ENCODE data around the gene ERCC4.

ERCC4 gene

GRCh38 chr16:13912891-13913290 lies 7.1 kb upstream of the ERCC4 start:
- DNase-seq (ENCODE audit: extremely low spot score), result no peak
- TF ChIP-seq NFRKB (IDR thresholded peaks at IDR 0.05), result no peak
- TF ChIP-seq FOXK2 (IDR thresholded peaks at IDR 0.05), result no peak
- ChIA-PET POLR2A (no interaction called here), CTCF (no interaction called here)

GRCh38 chr16:13913374-13914292 lies 6.3 kb upstream of the ERCC4 start:
- no peak for DNase-seq (ENCODE audit: extremely low spot score)
- ChIA-PET POLR2A (no interaction called here), CTCF (no interaction called here)
- TF ChIP-seq SP1 (IDR thresholded peaks at IDR 0.05), result no peak
- TF ChIP-seq FOXM1 (IDR thresholded peaks at IDR 0.05; ENCODE audit: borderline replicate concordance), result no peak
- no peak for TF ChIP-seq ARNT (IDR thresholded peaks at IDR 0.05)
- no peak for TF ChIP-seq FOXK2 (IDR thresholded peaks at IDR 0.05)
- TF ChIP-seq LEF1 (IDR thresholded peaks at IDR 0.05; ENCODE audit: borderline replicate concordance), result no peak
- TF ChIP-seq ZNF384 (IDR thresholded peaks at IDR 0.05), result no peak
- TF ChIP-seq L3MBTL2 (conservative IDR thresholded peaks at IDR 0.05), result no peak
- no peak for TF ChIP-seq NFRKB (IDR thresholded peaks at IDR 0.05)
- no peak for TF ChIP-seq ELF4 (IDR thresholded peaks at IDR 0.05)
- no peak for TF ChIP-seq PKNOX1 (IDR thresholded peaks at IDR 0.05)
- TF ChIP-seq SUZ12 (IDR thresholded peaks at IDR 0.05), result no peak
- no peak for TF ChIP-seq TARDBP (IDR thresholded peaks at IDR 0.05)
- TF ChIP-seq CTBP1 (IDR thresholded peaks at IDR 0.05; ENCODE audit: borderline replicate concordance), result no peak

GRCh38 chr16:13915033-13915635 lies 4.8 kb upstream of the ERCC4 start:
- TF ChIP-seq FOXK2 (IDR thresholded peaks at IDR 0.05), result no peak
- no peak for TF ChIP-seq SUZ12 (IDR thresholded peaks at IDR 0.05)
- no peak for TF ChIP-seq BHLHE40 (IDR thresholded peaks at IDR 0.05; ENCODE audit: borderline replicate concordance)
- no peak for TF ChIP-seq SP1 (IDR thresholded peaks at IDR 0.05)
- no peak for TF ChIP-seq ZNF384 (IDR thresholded peaks at IDR 0.05)
- no peak for TF ChIP-seq FOXA1 (IDR thresholded peaks at IDR 0.05)
- TF ChIP-seq ELF4 (IDR thresholded peaks at IDR 0.05), result no peak
- TF ChIP-seq FOXM1 (IDR thresholded peaks at IDR 0.05; ENCODE audit: borderline replicate concordance), result no peak
- no peak for TF ChIP-seq CTBP1 (IDR thresholded peaks at IDR 0.05; ENCODE audit: borderline replicate concordance)
- TF ChIP-seq L3MBTL2 (conservative IDR thresholded peaks at IDR 0.05), result no peak
- no peak for TF ChIP-seq TARDBP (IDR thresholded peaks at IDR 0.05)
- no peak for DNase-seq (ENCODE audit: extremely low spot score)
- CTCF ChIA-PET, result no interaction called here
- POLR2A ChIA-PET, result no interaction called here

DNA sequence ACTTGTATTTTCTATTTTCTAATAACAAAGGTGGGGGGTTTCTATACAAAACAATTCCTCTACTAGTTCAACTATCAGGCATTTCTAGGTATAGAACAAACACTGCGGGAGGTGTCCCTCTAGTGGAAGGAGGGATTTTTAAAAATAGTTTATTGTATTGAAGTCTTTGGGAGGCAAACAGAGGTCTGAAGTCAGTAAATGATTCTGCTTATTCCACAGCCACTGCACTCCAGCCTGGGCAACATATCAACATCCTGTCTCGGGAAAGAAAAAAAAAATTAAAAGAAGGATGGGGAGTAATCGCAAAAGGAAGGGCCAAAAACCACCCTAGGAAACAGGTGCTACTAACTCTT lies 648 bp upstream of the ERCC4 start:
- TF ChIP-seq L3MBTL2 (conservative IDR thresholded peaks at IDR 0.05) (peak; percentile 40), ELF4 (IDR thresholded peaks at IDR 0.05) (no peak), ZNF384 (IDR thresholded peaks at IDR 0.05) (peak; percentile 46; the same call in 1 of the 2 replicates), SP1 (IDR thresholded peaks at IDR 0.05) (no peak)
- ChIA-PET CTCF (interaction anchor here (0.7 to 1.5 kb wide), 13 partner anchors 11 to 608 kb away, joined by 3 to 10 read pairs (median 4); no protein-coding TSS in a partner anchor), POLR2A (interaction anchor here (0.7 to 1.3 kb wide), 11 partner anchors 10 to 384 kb away, joined by 3 to 6 read pairs (median 4); no protein-coding TSS in a partner anchor)
- peak; percentile 20 for DNase-seq (ENCODE audit: extremely low spot score)

GRCh38 chr16:13920510-13920818 lies 510 bp downstream of the ERCC4 start:
- TF ChIP-seq NFRKB (IDR thresholded peaks at IDR 0.05) (no peak), LEF1 (IDR thresholded peaks at IDR 0.05; ENCODE audit: borderline replicate concordance) (no peak), SUZ12 (IDR thresholded peaks at IDR 0.05) (no peak), ZNF384 (IDR thresholded peaks at IDR 0.05) (no peak), CTBP1 (IDR thresholded peaks at IDR 0.05; ENCODE audit: borderline replicate concordance) (no peak), PKNOX1 (IDR thresholded peaks at IDR 0.05) (no peak)
- POLR2A ChIA-PET, result interaction anchor here (0.9 to 1.3 kb wide), 5 partner anchors 11 to 359 kb away, joined by 3 to 6 read pairs (median 4); no protein-coding TSS in a partner anchor
- CTCF ChIA-PET, result interaction anchor here (0.7 to 1.5 kb wide), 9 partner anchors 13 to 602 kb away, joined by 3 to 10 read pairs (median 4); no protein-coding TSS in a partner anchor
- no peak for DNase-seq (ENCODE audit: extremely low spot score)

- TF ChIP-seq SP1 (IDR thresholded peaks at IDR 0.05) (no peak), FOXM1 (IDR thresholded peaks at IDR 0.05; ENCODE audit: borderline replicate concordance) (no peak), LEF1 (IDR thresholded peaks at IDR 0.05; ENCODE audit: borderline replicate concordance) (no peak), ELF4 (IDR thresholded peaks at IDR 0.05) (no peak), HDGF (IDR thresholded peaks at IDR 0.05; ENCODE audit: borderline replicate concordance) (no peak), NFRKB (IDR thresholded peaks at IDR 0.05) (no peak), L3MBTL2 (conservative IDR thresholded peaks at IDR 0.05) (no peak), ARNT (IDR thresholded peaks at IDR 0.05) (no peak), ZNF384 (IDR thresholded peaks at IDR 0.05) (no peak)
- CTCF ChIA-PET, result no interaction called here
Observed at GRCh38 chr16:13921328-13921727, 1.4 kb downstream of the ERCC4 start.

GRCh38 chr16:13923703-13924298 lies 3.8 kb downstream of the ERCC4 start:
- ChIA-PET POLR2A (no interaction called here), CTCF (interaction anchor here (0.6 to 1.4 kb wide), 6 partner anchors 12 to 380 kb away, joined by 3 to 9 read pairs (median 4); no protein-coding TSS in a partner anchor)
- TF ChIP-seq FOXA1 (IDR thresholded peaks at IDR 0.05) (no peak), BHLHE40 (IDR thresholded peaks at IDR 0.05; ENCODE audit: borderline replicate concordance) (no peak), NFRKB (IDR thresholded peaks at IDR 0.05) (no peak), TARDBP (IDR thresholded peaks at IDR 0.05) (no peak), L3MBTL2 (conservative IDR thresholded peaks at IDR 0.05) (no peak), CTBP1 (IDR thresholded peaks at IDR 0.05; ENCODE audit: borderline replicate concordance) (no peak), ELF4 (IDR thresholded peaks at IDR 0.05) (no peak), LEF1 (IDR thresholded peaks at IDR 0.05; ENCODE audit: borderline replicate concordance) (no peak), HDGF (IDR thresholded peaks at IDR 0.05; ENCODE audit: borderline replicate concordance) (no peak), ZNF384 (IDR thresholded peaks at IDR 0.05) (no peak), SP1 (IDR thresholded peaks at IDR 0.05) (no peak), SUZ12 (IDR thresholded peaks at IDR 0.05) (no peak), FOXM1 (IDR thresholded peaks at IDR 0.05; ENCODE audit: borderline replicate concordance) (no peak), ARNT (IDR thresholded peaks at IDR 0.05) (no peak), FOXK2 (IDR thresholded peaks at IDR 0.05) (no peak), PKNOX1 (IDR thresholded peaks at IDR 0.05) (no peak)
- peak; percentile 40 for DNase-seq (ENCODE audit: extremely low spot score)

More at GRCh38 chr16:13921328-13921727, 1.4 kb downstream of the ERCC4 start:
- DNase-seq (ENCODE audit: extremely low spot score), result no peak
- POLR2A ChIA-PET, result no interaction called here

Data from HEK293T (cell line).